Heart right ventricle (tissue), 16 donors: ENCODE data around the gene FUNDC2. TPM values are rescaled to one million over a fixed set of nuclear protein-coding genes. Genes with fewer than 3 reads are reported as not detected.

Source experiments
- ATAC-seq, 8 donors: fragments of 200-7000 bp; cut with Tn5 transposase; one replicate each; pipeline ENCODE4 v1.9.1; 2020; ENCODE audit warnings: mild to moderate bottlenecking in 8 of 8, moderate library complexity in 8 of 8, moderate number of reproducible peaks in 1 of 8
- DNase-seq, 2 donors: peaks; one replicate each; pipeline ENCODE4 v3.0.0-alpha.2; 2020
- H3K27ac ChIP-seq, 10 donors: fragments of 200-600 bp; sonication (generic) in 2 of 10; one replicate each; pipeline versions ENCODE4 v1.5.0 to v1.8.0; 2020 to 2022; ENCODE audit warnings: mild to moderate bottlenecking in 3 of 10
- H3K27me3 ChIP-seq, 7 donors: fragments of 200-600 bp; one replicate each; pipeline ENCODE4 v1.8.0; 2021 to 2022; ENCODE audit warnings: mild to moderate bottlenecking in 2 of 7
- H3K36me3 ChIP-seq, 9 donors: fragments of 200-600 bp; sonication (generic) in 1 of 9; one replicate each; pipeline versions ENCODE4 v1.5.0 to v1.8.0; 2020 to 2022; ENCODE audit warnings: mild to moderate bottlenecking in 2 of 9
- H3K4me1 ChIP-seq, 9 donors: fragments of 200-600 bp; sonication (generic) in 1 of 9; one replicate each; pipeline versions ENCODE4 v1.5.0 to v1.8.0; 2020 to 2022; ENCODE audit warnings: mild to moderate bottlenecking in 4 of 9
- H3K4me3 ChIP-seq, 10 donors: fragments of 200-600 bp; sonication (generic) in 2 of 10; one replicate each; pipeline versions ENCODE4 v1.5.0 to v1.8.0; 2020 to 2022; ENCODE audit warnings: mild to moderate bottlenecking in 7 of 10, moderate library complexity in 2 of 10
- H3K9me3 ChIP-seq, 11 donors: fragments of 200-600 bp in 10 of 11; sonication (generic) in 2 of 11; one replicate each; pipeline versions ENCODE4 v1.5.0 to v1.8.0; 2013 to 2022; ENCODE audit warnings: mild to moderate bottlenecking in 2 of 11, control low read depth in 1 of 11, moderate library complexity in 1 of 11
- CTCF ChIP-seq, 9 donors: fragments of 200-600 bp; sonication (generic) in 2 of 9; IDR thresholded peaks; one replicate each; pipeline versions ENCODE4 v1.5.0 to v1.8.0; 2021 to 2022; ENCODE audit warnings: antibody characterized with exemption in 9 of 9, mild to moderate bottlenecking in 5 of 9, moderate library complexity in 1 of 9
- WGBS, 2 donors: extraction: QIAGEN DNeasy Blood & Tissue Kit; methylation state at CpG; one replicate each; pipeline ENCODE4 v1.1.7; 2013; ENCODE audit warnings: inconsistent platforms in 1 of 2; 5-methylcytosine and 5-hydroxymethylcytosine counted together
- intact Hi-C, 10 donors: fragments of 100-400 bp; cut with DNase I; formaldehyde crosslinking; loops; one replicate each; pipeline versions ENCODE4 v1.11.1 to v1.14.2; 2022
- polyA plus RNA-seq, 2 donors: library from polyadenylated mRNA; stranded (reverse); fragments of 200-250 nt; gene quantifications; one replicate each; pipeline ENCODE4 v1.2.3, GENCODE V29; 2013
- total RNA-seq, 10 donors: library from RNA; stranded (reverse); fragmentation: NEBNext Ultra II Directional in 3 of 10; extraction: Animal tissue kit (Norgen Biotek cat#: 25700) in 3 of 10; gene quantifications; one replicate each; pipeline versions ENCODE4 v1.2.1 to v1.2.4, GENCODE V29; 2021 to 2023
- donor health status: Arrhythmogenic right ventricular cardiomyopathy.
- donor health status: ischemic (EF 13 %, LVEDD 7.1; RV severe dilation, severe dysfunction).
- donor health status: healthy with polysubstance abuse.
- donor health status: DM: no; HTN: yes; CAD: no.
- donor health status: DM: no; HTN: no; CAD: no.
- donor health status: ischemic (EF 25% LVEDD 6.9; RV normal size, moderate dysfunction).
- donor health status: ischemic (EF 25% LVEDD 5.7; RV mildly dilated, moderate dysfunction).
- donor health status: healthy.
- donor health status: DM: yes; HTN: yes; CAD: no.
- donor health status: Ischemic cardiomyopathy.
- donor health status: ischemic (EF 35%, LVEDD 5.7; RV mildly dilated, moderate dysfunction).
- donor health status: nonischemic (EF 11% LVEDD 7.7; RV severe dilation, severe dysfunction).
- donor health status: DM: yes; HTN: yes; CAD: no.
- donor health status: PGD.
- donor health status: ischemic (EF 29% LVEDD 5.4; RV normal size, mild dysfunction).
- donor health status: nonischemic (EF 23%, LVEDD 6.1; RV moderate dilation, normal function).

FUNDC2 gene
- total and polyA plus RNA-seq, 12 donors = 234 to 530 (median 312) TPM

GRCh38 chrX:155065035-155065734 lies 38.5 kb downstream of the FUNDC2 start:
- H3K27me3 ChIP-seq = no peaks in the 10 kb centered on the region
- no peak overlapping the region for H3K27ac ChIP-seq
- no peaks in the 10 kb centered on the region for H3K9me3 ChIP-seq
- H3K36me3 ChIP-seq = peaks cover 0 to 29% (median 0%) of the 10 kb centered on the region in 9 donors
- TF ChIP-seq CTCF (IDR thresholded peaks at IDR 0.05) = no peak
- WGBS, 2 donors = 90 to 91% methylated on average over 8 of the region's 8 CpGs
- DNase-seq (no peak), ATAC-seq (no peak)
- H3K4me3 ChIP-seq = no peak overlapping the region
- peaks cover 0 to 26% (median 8%) of the 10 kb centered on the region in 9 donors for H3K4me1 ChIP-seq
- intact Hi-C loops = no loop called here

- 42 to 76% methylated on average over 1 of the region's 1 CpG for WGBS, 2 donors
Measured at GRCh38 chrX:155068165-155068564, 41.5 kb downstream of the FUNDC2 start.

GRCh38 chrX:155069414-155069813 lies 42.8 kb downstream of the FUNDC2 start:
- no peak for DNase-seq
- Histone ChIP-seq H3K4me3 (peak overlapping the region in 8 of 10 donors; percentile 47 to 78 (median 70)), H3K27me3 (no peaks in the 10 kb centered on the region), H3K4me1 (peaks cover 0 to 35% (median 13%) of the 10 kb centered on the region in 9 donors), H3K36me3 (peaks cover 0 to 14% (median 0%) of the 10 kb centered on the region in 9 donors), H3K9me3 (no peaks in the 10 kb centered on the region), H3K27ac (peak overlapping the region in 2 of 10 donors; percentile 91 to 93)
- intact Hi-C loops = no loop called here
- TF ChIP-seq CTCF (IDR thresholded peaks at IDR 0.05) = no peak
- no peak for ATAC-seq
- 93 to 100% methylated on average over 1 of the region's 1 CpG for WGBS, 2 donors

More at GRCh38 chrX:155068165-155068564, 41.5 kb downstream of the FUNDC2 start:
- Histone ChIP-seq H3K27ac (no peak overlapping the region), H3K36me3 (peaks cover 0 to 10% (median 0%) of the 10 kb centered on the region in 9 donors), H3K27me3 (no peaks in the 10 kb centered on the region), H3K4me1 (peaks cover 0 to 35% (median 13%) of the 10 kb centered on the region in 9 donors), H3K4me3 (no peak overlapping the region), H3K9me3 (no peaks in the 10 kb centered on the region)
- intact Hi-C loops = no loop called here
- no peak for DNase-seq
- no peak for ATAC-seq
- no peak for TF ChIP-seq CTCF (IDR thresholded peaks at IDR 0.05)

- Histone ChIP-seq H3K4me1 (peaks cover 0 to 35% (median 13%) of the 10 kb centered on the region in 9 donors), H3K27ac (peak overlapping the region in 9 of 10 donors; percentile 78 to 93 (median 90)), H3K9me3 (no peaks in the 10 kb centered on the region), H3K27me3 (no peaks in the 10 kb centered on the region), H3K36me3 (peaks cover 0 to 15% (median 0%) of the 10 kb centered on the region in 9 donors), H3K4me3 (peak overlapping the region; percentile 1 to 78 (median 68))
- no peak for TF ChIP-seq CTCF (IDR thresholded peaks at IDR 0.05)
- intact Hi-C loops = loop anchor here in 2 of 10 donors (5.0 to 10.0 kb wide), 2 partner anchors 43 to 145 kb away; partner anchors contain the start of genes FUNDC2 (in 1 of the 2) and VBP1 (in 1 of the 2)
- DNase-seq = no peak
- 3 to 9% methylated on average over 12 of the region's 12 CpGs for WGBS, 2 donors
- no peak for ATAC-seq
Measured at GRCh38 chrX:155070038-155070437, 43.4 kb downstream of the FUNDC2 start.
